K562 (cell line): Measurements from ENCODE around the gene NBR1. TPM values are rescaled to one million over a fixed set of nuclear protein-coding genes. Genes with fewer than 3 reads are reported as not detected.
"Not testable (repeated sequence)": the region's sequence is repeated elsewhere in the genome, so short reads cannot be mapped to it uniquely, and the experiment has no call there.

Experiments used
- ATAC-seq: fragments of 200-7000 bp; cut with Tn5 transposase; 3 replicates; pipeline ENCODE4 v1.9.1; 2020; ENCODE audit warnings: moderate library complexity
- BruUV-seq: library from RNA; stranded (reverse); fragments of 400-500 nt; replicated peaks from 2 replicates; lab custom pipeline; 2021; lab: Mats Ljungman, UMichigan
- CTCF ChIA-PET: fragments of 300-600 bp; formaldehyde crosslinking; extraction: SDS; loops from one replicate; lab custom pipeline; 2021; ENCODE audit warnings: low intra/inter-chr PET ratio; lab: Yijun Ruan, JAX
- POLR2A ChIA-PET: fragments of 300-600, 350-650 bp; sonication (Branson Sonifier 250); formaldehyde crosslinking; extraction: SDS; loops from one replicate; lab custom pipeline; 2021; ENCODE audit warnings: antibody characterized with exemption, inconsistent platforms; lab: Yijun Ruan, JAX
- DNase-seq, 4 experiments: peaks; one replicate each; pipeline versions ENCODE4 v3.0.0 to v3.0.0-alpha.2; 2011 to 2018; ENCODE audit warnings: low spot score in 3 of 4, mixed read lengths in 3 of 4; ENCODE audit errors: extremely low read depth in 1 of 4
- FAIRE-seq: peaks from 2 replicates; lab custom pipeline; 2011; peaks lifted over from hg19 to GRCh38; lab: Jason Lieb, UNC
- H2AFZ ChIP-seq: 2 replicates; pipeline ENCODE4 v1.6.0; 2011; ENCODE audit warnings: low read depth, low read length, control low read depth, inconsistent platforms
- H3K27ac ChIP-seq: fragments of 200-600 bp; 3 replicates; pipeline ENCODE4 v1.8.0; 2011; ENCODE audit warnings: low read depth, mild to moderate bottlenecking, control low read depth, inconsistent platforms, low read length, moderate library complexity, mixed read lengths; ENCODE audit errors: extremely low read depth
- H3K27me3 ChIP-seq, 2 experiments: fragments of 300-600 bp in 1 of 2; 2 replicates in 1 of 2; 3 replicates in 1 of 2; pipeline versions ENCODE4 v1.6.0 to v1.8.0; 2011; ENCODE audit warnings: inconsistent platforms in 2 of 2, low read length in 2 of 2, mild to moderate bottlenecking in 1 of 2, mixed read lengths in 1 of 2, moderate library complexity in 1 of 2; ENCODE audit not compliant: control insufficient read depth in 2 of 2, insufficient read depth in 2 of 2
- H3K36me3 ChIP-seq: fragments of 300-600 bp; 3 replicates; pipeline ENCODE4 v1.8.0; 2011; ENCODE audit warnings: mild to moderate bottlenecking, low read length, inconsistent platforms; ENCODE audit not compliant: control insufficient read depth, insufficient read depth
- H3K4me1 ChIP-seq, 2 experiments: fragments of 200-600 bp in 1 of 2; replicated peaks in 1 of 2; 2 replicates in 1 of 2; 3 replicates in 1 of 2; pipeline versions ENCODE4 v1.5.1 to v1.8.0; 2011; ENCODE audit warnings: inconsistent platforms in 2 of 2, low read length in 2 of 2, mild to moderate bottlenecking in 1 of 2, mixed read lengths in 1 of 2, moderate library complexity in 1 of 2; ENCODE audit not compliant: control insufficient read depth in 2 of 2, insufficient read depth in 2 of 2
- H3K4me2 ChIP-seq: 2 replicates; pipeline ENCODE4 v1.6.1; 2011; ENCODE audit warnings: low read length, control low read depth, inconsistent platforms, mixed read lengths; ENCODE audit not compliant: insufficient read depth
- H3K4me3 ChIP-seq: fragments of 200-600 bp; sonication (generic), shearing (Covaris generic); 2 replicates; pipeline ENCODE4 v1.5.1; 2016; ENCODE audit warnings: control low read depth, inconsistent platforms
- H3K79me2 ChIP-seq: fragments of 200-600 bp; 3 replicates; pipeline ENCODE4 v1.8.0; 2011; ENCODE audit warnings: low read length, inconsistent platforms; ENCODE audit not compliant: control insufficient read depth, insufficient read depth
- H3K9ac ChIP-seq, 2 experiments: 2 replicates each; pipeline versions ENCODE4 v1.6.0 to v1.6.1; 2011; ENCODE audit warnings: low read depth in 2 of 2, low read length in 2 of 2, control low read depth in 1 of 2, inconsistent platforms in 1 of 2, mild to moderate bottlenecking in 1 of 2, mixed read lengths in 1 of 2; ENCODE audit not compliant: insufficient read depth in 1 of 2
- H3K9me1 ChIP-seq: one replicate; pipeline ENCODE4 v1.6.0; 2011; ENCODE audit warnings: inconsistent platforms, mild to moderate bottlenecking, low read length, moderate library complexity; ENCODE audit not compliant: control insufficient read depth, insufficient read depth
- H3K9me3 ChIP-seq: replicated peaks from 2 replicates; pipeline ENCODE4 v1.5.1; 2011; ENCODE audit warnings: low read depth, low read length, inconsistent platforms; ENCODE audit not compliant: control insufficient read depth, insufficient read depth
- H4K20me1 ChIP-seq: replicated peaks from 2 replicates; pipeline ENCODE4 v1.6.1; 2011; ENCODE audit warnings: low read length, inconsistent platforms, mixed read lengths; ENCODE audit not compliant: control insufficient read depth, insufficient read depth
- ARNT ChIP-seq, 2 experiments: fragments of 450-650 bp; IDR thresholded peaks; 2 replicates each; pipeline ENCODE4 v1.6.1; 2016; ENCODE audit warnings: mild to moderate bottlenecking in 1 of 2
- ATF3 ChIP-seq, 2 experiments: fragments of 450-650 bp in 1 of 2; sonication (generic) in 1 of 2; formaldehyde crosslinking in 1 of 2; IDR thresholded peaks in 1 of 2; conservative IDR thresholded peaks in 1 of 2; 2 replicates each; pipeline versions ENCODE4 v1.6.1 to v1.8.1; 2016 to 2023; ENCODE audit warnings: mild to moderate bottlenecking in 2 of 2, moderate library complexity in 2 of 2, inconsistent platforms in 1 of 2, missing genetic modification reagents in 1 of 2
- ATF7 ChIP-seq: fragments of 450-650 bp; IDR thresholded peaks from 2 replicates; pipeline ENCODE4 v1.7.1; 2014; ENCODE audit warnings: mild to moderate bottlenecking, moderate library complexity
- CBFA2T3 ChIP-seq: fragments of 450-650 bp; IDR thresholded peaks from 2 replicates; pipeline ENCODE4 v1.6.1; 2017
- CBX3 ChIP-seq, 2 experiments: IDR thresholded peaks; 1 replicate in 1 of 2; 2 replicates in 1 of 2; pipeline ENCODE4 v1.6.1; 2012; ENCODE audit warnings: inconsistent platforms in 2 of 2, low read length in 2 of 2, borderline replicate concordance in 1 of 2, control low read depth in 1 of 2
- DPF2 ChIP-seq: fragments of 450-650 bp; IDR thresholded peaks from 2 replicates; pipeline ENCODE4 v1.6.1; 2016
- FOXM1 ChIP-seq, 2 experiments: fragments of 450-650 bp in 1 of 2; sonication (generic) in 1 of 2; formaldehyde crosslinking in 1 of 2; IDR thresholded peaks; 2 replicates each; pipeline versions ENCODE4 v1.6.1 to v1.9.0; 2017 to 2022; ENCODE audit warnings: low read depth in 2 of 2, mild to moderate bottlenecking in 2 of 2, missing genetic modification reagents in 1 of 2, moderate library complexity in 1 of 2
- GATAD2B ChIP-seq: fragments of 450-650 bp; IDR thresholded peaks from 2 replicates; pipeline ENCODE4 v1.6.1; 2017; ENCODE audit warnings: mild to moderate bottlenecking, borderline replicate concordance
- HDAC3 ChIP-seq: fragments of 450-650 bp; IDR thresholded peaks from 2 replicates; pipeline ENCODE4 v1.6.1; 2018; ENCODE audit warnings: borderline replicate concordance, mild to moderate bottlenecking, moderate library complexity; ENCODE audit not compliant: partially characterized antibody
- HLTF ChIP-seq: fragments of 450-650 bp; IDR thresholded peaks from 2 replicates; pipeline ENCODE4 v1.6.1; 2016
- JUND ChIP-seq, 2 experiments: IDR thresholded peaks; 2 replicates in 1 of 2; 3 replicates in 1 of 2; pipeline ENCODE4 v1.6.1; 2011; ENCODE audit warnings: borderline replicate concordance in 2 of 2, low read depth in 2 of 2, low read length in 2 of 2, improper control_type of control experiment in 1 of 2, missing biosample characterization in 1 of 2, missing genetic modification characterization in 1 of 2, missing genetic modification reagents in 1 of 2
- MTA3 ChIP-seq: fragments of 450-650 bp; formaldehyde crosslinking; IDR thresholded peaks from 2 replicates; pipeline ENCODE4 v1.6.1; 2017; ENCODE audit warnings: mild to moderate bottlenecking, borderline replicate concordance
- NCOA1 ChIP-seq: fragments of 450-650 bp; IDR thresholded peaks from 2 replicates; pipeline ENCODE4 v1.6.1; 2016; ENCODE audit warnings: low read depth
- SMAD4 ChIP-seq: fragments of 250-450 bp; sonication (Bioruptor Pico); conservative IDR thresholded peaks from 2 replicates; pipeline ENCODE4 v1.8.0; 2021; ENCODE audit warnings: inconsistent platforms, mild to moderate bottlenecking, moderate library complexity
- SMARCA4 ChIP-seq: fragments of 450-650 bp; IDR thresholded peaks from 2 replicates; pipeline ENCODE4 v1.6.1; 2016
- STAT5A ChIP-seq: IDR thresholded peaks from 2 replicates; pipeline ENCODE4 v1.6.1; 2012; ENCODE audit warnings: low read length, inconsistent platforms, borderline replicate concordance
- TAF9B ChIP-seq: fragments of 450-650 bp; IDR thresholded peaks from 2 replicates; pipeline ENCODE4 v1.6.1; 2018; ENCODE audit warnings: mild to moderate bottlenecking; ENCODE audit not compliant: partially characterized antibody
- TCF3 ChIP-seq: sonication (generic); formaldehyde crosslinking; IDR thresholded peaks from 2 replicates; pipeline ENCODE4 v1.4.0; 2020; ENCODE audit warnings: mild to moderate bottlenecking, missing genetic modification reagents
- TEAD4 ChIP-seq, 2 experiments: sonication (generic) in 1 of 2; formaldehyde crosslinking in 1 of 2; IDR thresholded peaks; 2 replicates each; pipeline versions ENCODE4 v1.6.1 to v1.8.0; 2012 to 2022; ENCODE audit warnings: borderline replicate concordance in 1 of 2, inconsistent platforms in 1 of 2, low read length in 1 of 2, mild to moderate bottlenecking in 1 of 2, missing genetic modification reagents in 1 of 2
- TRIM24 ChIP-seq, 2 experiments: fragments of 450-650 bp; IDR thresholded peaks; 2 replicates each; pipeline ENCODE4 v1.6.1; 2016
- TRIM28 ChIP-seq: fragments of 450-650 bp; IDR thresholded peaks from 2 replicates; pipeline ENCODE4 v1.6.1; 2017
- WGBS: fragments of 100-300 bp; shearing (Covaris generic); methylation state at CpG from one replicate; pipeline ENCODE4 v1.1.6; 2016; ENCODE audit warnings: low coverage, mixed read lengths; ENCODE audit not compliant: insufficient coverage; ENCODE audit errors: missing lambda C conversion rate; 5-methylcytosine and 5-hydroxymethylcytosine counted together
- in situ Hi-C: fragments of 300-500 bp; cut with MboI; formaldehyde crosslinking; loops from 4 replicates; pipeline ENCODE4 v1.15.0; 2018; ENCODE audit warnings: inconsistent platforms, mixed read lengths
- intact Hi-C: fragments of 100-400 bp; cut with micrococcal nuclease; formaldehyde crosslinking; loops from 2 replicates; pipeline ENCODE4 v1.14.2; 2022
- polyA plus RNA-seq, 8 experiments: library from polyadenylated mRNA; depleted of rRNA in 4 of 8; stranded (reverse) in 5 of 8; unstranded in 3 of 8; fragments of >200 nt; fragmentation: Nextera tagmentation in 2 of 8; fragmentation: Illumina TruSeq in 1 of 8; extraction: Ambion mirVana in 2 of 8; extraction: Trizol in 1 of 8; gene quantifications; 2 replicates each; pipeline versions ENCODE4 v1.2.1 to v1.2.3, GENCODE V29; 2011 to 2014; ENCODE audit warnings: inconsistent platforms in 1 of 8, missing spikeins in 1 of 8
- total RNA-seq, 7 experiments: library from RNA; depleted of rRNA in 6 of 7; stranded (reverse); fragments of >200 nt in 6 of 7; fragmentation: Illumina TruSeq in 2 of 7; extraction: Trizol in 2 of 7; gene quantifications; 2 replicates each; pipeline versions ENCODE4 v1.2.1 to v1.2.3, GENCODE V29; 2011 to 2021; ENCODE audit warnings: low replicate concordance in 1 of 7

Gene NBR1
- total and polyA plus RNA-seq, 9 of the 15 experiments (the other 6 are each of a cell fraction or from before 2014, with no cell fraction given) = 4.2 to 70.1 (median 39.9) TPM

- H3K36me3 ChIP-seq; H2AFZ ChIP-seq; H3K9ac ChIP-seq; H3K4me1 ChIP-seq; in situ Hi-C loops; H3K9me1 ChIP-seq; FAIRE-seq; H4K20me1 ChIP-seq; BruUV-seq; H3K4me3 ChIP-seq; H3K27me3 ChIP-seq; H3K9me3 ChIP-seq; H3K79me2 ChIP-seq; intact Hi-C loops; TF ChIP-seq JUND (IDR thresholded peaks at IDR 0.05; ENCODE audit: borderline replicate concordance, low read depth, low read length); TEAD4 (CRISPR knock-in tag; IDR thresholded peaks at IDR 0.05; ENCODE audit: borderline replicate concordance); FOXM1 (CRISPR knock-in tag; IDR thresholded peaks at IDR 0.05; ENCODE audit: low read depth); ATF3 (CRISPR knock-in tag; conservative IDR thresholded peaks at IDR 0.05): not testable (repeated sequence)
- DNase-seq (peak in 1 of 4 experiments; percentile 60), ATAC-seq (peak; percentile 58)
- Histone ChIP-seq H3K27ac (peak overlapping the region; percentile 81), H3K4me2 (peak overlapping the region; percentile 54)
- ChIA-PET CTCF (interaction anchor here (0.6 kb wide), 1 partner anchor 50 kb away, joined by 3 read pairs; no protein-coding TSS in a partner anchor), POLR2A (interaction anchor here (0.7 to 1.8 kb wide), 4 partner anchors 16 to 163 kb away, joined by 3 to 4 read pairs (median 4); partner anchors contain the start of gene BRCA1)
- WGBS = 34% methylated on average over 3 of the region's 3 CpGs
- TF ChIP-seq DPF2 (peak; percentile 69; the same call in 1 of the 2 replicates), STAT5A (peak; percentile 58; the same call in 1 of the 2 replicates), TRIM28 (peak; percentile 97), JUND (tag; IDR thresholded peaks at IDR 0.05; ENCODE audit: borderline replicate concordance, low read depth, low read length) (0 out of 3 replicates have a peak, but pooled peaks have one; percentile 22), GATAD2B (peak; percentile 14; the same call in 1 of the 2 replicates), CBFA2T3 (peak; percentile 74), ATF7 (0 out of 2 replicates have a peak, but pooled peaks have one; percentile 31), CBX3 (IDR thresholded peaks at IDR 0.05; ENCODE audit: borderline replicate concordance in 1 of 2, low read length in 2 of 2) (peak in 1 of 2 experiments; percentile 90; a peak in 2 of 3 replicates), ARNT (IDR thresholded peaks at IDR 0.05) (0 out of 4 replicates have a peak, but pooled peaks of 1 of the 2 experiments have one; percentile 24), SMARCA4 (peak; percentile 85), HLTF (peak; percentile 89), TEAD4 (IDR thresholded peaks at IDR 0.05; ENCODE audit: low read length) (peak; percentile 65; the same call in 1 of the 2 replicates), TRIM24 (IDR thresholded peaks at IDR 0.05) (peak; percentile 69 to 86), TCF3 (peak; percentile 82), SMAD4 (CRISPR knock-in tag) (peak; percentile 76), MTA3 (0 out of 2 replicates have a peak, but pooled peaks have one; percentile 55), TAF9B (peak; percentile 31), NCOA1 (peak; percentile 66; the same call in 1 of the 2 replicates), FOXM1 (IDR thresholded peaks at IDR 0.05; ENCODE audit: low read depth) (peak; percentile 60), HDAC3 (peak; percentile 44), ATF3 (IDR thresholded peaks at IDR 0.05) (peak; percentile 60; the same call in 1 of the 2 replicates)
Measured at GRCh38 chr17:43153197-43153835, 17.7 kb upstream of the NBR1 start.
